NCI-H524 treated with DMSO at 0.1 percent for 48 hours (cell line): Measurements from ENCODE around the gene ZNF883.
"Not testable (repeated sequence)": the region's sequence is repeated elsewhere in the genome, so short reads cannot be mapped to it uniquely, and the experiment has no call there.

Experiments used
- DNase-seq: peaks from one replicate; lab custom pipeline; 2025; lab: John Stamatoyannopoulos, UW

Gene ZNF883

GRCh38 chr9:113011911-113012381, at the start of gene ZNF883:
ZNF883 (minus strand) TSS chr9:113012192.
- DNase-seq, result peak; percentile 29

- DNase-seq, result not testable (repeated sequence)
These were observed 49.3 kb upstream of the ZNF883 start for GRCh38 chr9:113061072-113061850.

GRCh38 chr9:113059581-113060284, 47.7 kb upstream of the ZNF883 start:
- DNase-seq, result not testable (repeated sequence)

- no peak for DNase-seq
These were observed 45.2 kb upstream of the ZNF883 start for GRCh38 chr9:113057193-113057592.

- peak; percentile 89 for DNase-seq
These were observed 44.5 kb upstream of the ZNF883 start, which contains the start of gene ZFP37 for GRCh38 chr9:113056191-113057106. ZFP37 (minus strand) TSS chr9:113056724; CDS start chr9:113056688, 36 bp downstream.

- DNase-seq, result no peak
These were observed 31.1 kb upstream of the ZNF883 start for GRCh38 chr9:113042884-113043657.

GRCh38 chr9:113026200-113026599, 14.2 kb upstream of the ZNF883 start:
- DNase-seq, result no peak

GRCh38 chr9:113018247-113018646, 6.3 kb upstream of the ZNF883 start:
- no peak for DNase-seq

- DNase-seq, result no peak
These were observed 500 bp upstream of the ZNF883 start for GRCh38 chr9:113012492-113012891.

- no peak for DNase-seq
These were observed 6.2 kb downstream of the ZNF883 start for GRCh38 chr9:113005777-113006176.

GRCh38 chr9:112997236-112997941, 14.6 kb downstream of the ZNF883 start:
- no peak for DNase-seq

- no peak for DNase-seq
These were observed 40.6 kb downstream of the ZNF883 start for GRCh38 chr9:112971415-112971814.

GRCh38 chr9:112970939-112971338, 41.1 kb downstream of the ZNF883 start:
- DNase-seq, result peak; percentile 8

- no peak for DNase-seq
These were observed 42.3 kb downstream of the ZNF883 start for GRCh38 chr9:112969730-112970129.

- DNase-seq, result no peak
These were observed 56.4 kb downstream of the ZNF883 start for GRCh38 chr9:112955550-112955949.

- DNase-seq, result no peak
These were observed 66.3 kb downstream of the ZNF883 start for GRCh38 chr9:112945620-112946208.

- DNase-seq, result no peak
These were observed 72.6 kb downstream of the ZNF883 start for GRCh38 chr9:112939418-112939817.

GRCh38 chr9:112933696-112934095, 78.3 kb downstream of the ZNF883 start:
- no peak for DNase-seq

GRCh38 chr9:112925058-112925641, 86.8 kb downstream of the ZNF883 start:
- DNase-seq, result peak; percentile 57

- no peak for DNase-seq
These were observed 90.4 kb downstream of the ZNF883 start for GRCh38 chr9:112921549-112921948.
